DOHH2 (cell line): ENCODE results near the gene DNM1.

Experiments used
- H3F3A ChIP-seq: fragments of 200-600 bp; sonication (generic), shearing (Covaris generic); 2 replicates; pipeline ENCODE4 v1.6.0; 2016; ENCODE audit warnings: antibody characterized with exemption, mild to moderate bottlenecking; ENCODE audit not compliant: control insufficient read depth, insufficient read depth
- H3K27ac ChIP-seq: fragments of 200-600 bp; sonication (generic); 2 replicates; pipeline ENCODE4 v1.5.1; 2014; ENCODE audit warnings: low read depth, mild to moderate bottlenecking, low read length, moderate library complexity
- H3K27me3 ChIP-seq: fragments of 200-600 bp; sonication (generic); 2 replicates; pipeline ENCODE4 v1.6.1; 2014; ENCODE audit warnings: mild to moderate bottlenecking, low read length, mixed read lengths; ENCODE audit not compliant: control insufficient read depth
- H3K36me3 ChIP-seq: fragments of 200-600 bp; sonication (generic); 2 replicates; pipeline ENCODE4 v1.6.1; 2014; ENCODE audit warnings: mild to moderate bottlenecking, low read length, moderate library complexity, mixed read lengths; ENCODE audit not compliant: control insufficient read depth
- H3K4me1 ChIP-seq: fragments of 200-600 bp; sonication (generic); 2 replicates; pipeline ENCODE4 v1.6.1; 2014; ENCODE audit warnings: mild to moderate bottlenecking, low read length, mixed read lengths; ENCODE audit not compliant: control insufficient read depth
- H3K4me2 ChIP-seq: fragments of 200-600 bp; sonication (generic); 2 replicates; pipeline ENCODE4 v1.6.0; 2014; ENCODE audit warnings: mild to moderate bottlenecking, low read length, moderate library complexity
- H3K4me3 ChIP-seq: fragments of 200-600 bp; sonication (generic); 2 replicates; pipeline ENCODE4 v1.5.1; 2014; ENCODE audit warnings: mild to moderate bottlenecking, low read length, mixed read lengths
- H3K79me2 ChIP-seq: fragments of 200-600 bp; sonication (generic); 2 replicates; pipeline ENCODE4 v1.6.1; 2014; ENCODE audit warnings: mild to moderate bottlenecking, low read length, mixed read lengths; ENCODE audit not compliant: control insufficient read depth
- H3K9me2 ChIP-seq: fragments of 200-600 bp; sonication (generic); replicated peaks from 2 replicates; pipeline ENCODE4 v1.6.1; 2014; ENCODE audit warnings: mild to moderate bottlenecking, low read length, mixed read lengths; ENCODE audit not compliant: control insufficient read depth
- H3K9me3 ChIP-seq: fragments of 200-600 bp; sonication (generic); 2 replicates; pipeline ENCODE4 v1.6.1; 2014; ENCODE audit warnings: antibody characterized with exemption, low read length, mixed read lengths; ENCODE audit not compliant: control insufficient read depth, insufficient read depth
- H4K20me1 ChIP-seq: fragments of 200-600 bp; sonication (generic); 2 replicates; pipeline ENCODE4 v1.6.0; 2014; ENCODE audit warnings: low read depth, mild to moderate bottlenecking, antibody characterized with exemption, low read length, moderate library complexity; ENCODE audit not compliant: control insufficient read depth, insufficient read depth
- EZH2phosphoT487 ChIP-seq: fragments of 200-600 bp; sonication (generic); IDR thresholded peaks from 2 replicates; pipeline ENCODE4 v1.6.1; 2017; ENCODE audit warnings: borderline replicate concordance, mild to moderate bottlenecking, antibody characterized with exemption, low read length, moderate library complexity, mixed read lengths
- TF ChIP-seq, protein P1 (sequence below): fragments of 200-600 bp; sonication (generic); IDR thresholded peaks from one replicate; pipeline ENCODE4 v1.5.1; 2014; ENCODE audit warnings: antibody characterized with exemption, mild to moderate bottlenecking, low read depth, low read length; ENCODE audit not compliant: poor library complexity, severe bottlenecking

Gene DNM1

DNA sequence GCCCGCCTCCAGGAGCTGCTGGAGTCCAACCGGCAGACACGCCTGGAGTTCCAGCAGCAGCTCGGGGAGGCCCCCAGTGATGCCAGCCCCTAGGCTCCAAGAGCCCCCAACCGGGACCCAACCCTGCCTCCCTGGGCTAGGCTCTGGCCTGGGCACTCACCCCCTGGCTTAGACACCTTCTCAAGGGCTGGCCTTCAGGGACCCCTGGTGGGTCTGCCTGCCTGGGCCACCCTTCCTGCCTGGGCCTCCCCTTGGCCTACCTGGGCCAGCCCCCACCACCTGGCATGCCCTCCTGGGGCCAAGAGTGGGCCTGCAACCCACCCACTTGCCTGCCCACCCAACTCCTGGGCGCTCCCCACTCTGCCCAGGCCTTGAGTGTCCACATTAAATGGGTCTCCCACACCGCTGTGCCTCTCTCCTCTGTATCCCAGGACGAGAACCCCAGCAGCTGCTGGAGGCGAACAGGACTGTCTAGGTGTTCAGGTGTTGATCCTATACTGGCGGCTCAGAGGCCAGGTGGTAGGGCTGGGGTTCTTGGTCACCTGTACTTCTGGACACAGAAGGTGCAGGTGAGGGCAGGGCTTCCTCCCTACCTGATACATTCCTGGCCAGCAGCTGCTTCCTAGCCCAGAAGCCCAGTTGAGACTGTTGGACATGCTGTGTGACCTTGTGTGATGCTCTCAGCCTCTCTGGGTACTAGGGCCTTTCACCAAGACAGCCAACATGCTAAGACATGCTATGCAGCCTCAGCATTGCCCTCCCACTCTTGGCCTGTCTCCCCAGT lies 39.5 kb upstream of the DNM1 start:
- Histone ChIP-seq H3K4me2 (no peak overlapping the region), H3K4me1 (peaks cover 14% of the 10 kb centered on the region), H3K9me3 (no peaks in the 10 kb centered on the region), H3K4me3 (no peak overlapping the region), H3F3A (peaks cover 3% of the 10 kb centered on the region; the same call in 1 of the 2 replicates), H3K27ac (no peak overlapping the region), H3K27me3 (no peaks in the 10 kb centered on the region), H4K20me1 (no peaks in the 10 kb centered on the region), H3K9me2 (no peaks in the 10 kb centered on the region), H3K36me3 (peaks cover 49% of the 10 kb centered on the region), H3K79me2 (peaks cover 11% of the 10 kb centered on the region)
- TF ChIP-seq, protein P1, sequence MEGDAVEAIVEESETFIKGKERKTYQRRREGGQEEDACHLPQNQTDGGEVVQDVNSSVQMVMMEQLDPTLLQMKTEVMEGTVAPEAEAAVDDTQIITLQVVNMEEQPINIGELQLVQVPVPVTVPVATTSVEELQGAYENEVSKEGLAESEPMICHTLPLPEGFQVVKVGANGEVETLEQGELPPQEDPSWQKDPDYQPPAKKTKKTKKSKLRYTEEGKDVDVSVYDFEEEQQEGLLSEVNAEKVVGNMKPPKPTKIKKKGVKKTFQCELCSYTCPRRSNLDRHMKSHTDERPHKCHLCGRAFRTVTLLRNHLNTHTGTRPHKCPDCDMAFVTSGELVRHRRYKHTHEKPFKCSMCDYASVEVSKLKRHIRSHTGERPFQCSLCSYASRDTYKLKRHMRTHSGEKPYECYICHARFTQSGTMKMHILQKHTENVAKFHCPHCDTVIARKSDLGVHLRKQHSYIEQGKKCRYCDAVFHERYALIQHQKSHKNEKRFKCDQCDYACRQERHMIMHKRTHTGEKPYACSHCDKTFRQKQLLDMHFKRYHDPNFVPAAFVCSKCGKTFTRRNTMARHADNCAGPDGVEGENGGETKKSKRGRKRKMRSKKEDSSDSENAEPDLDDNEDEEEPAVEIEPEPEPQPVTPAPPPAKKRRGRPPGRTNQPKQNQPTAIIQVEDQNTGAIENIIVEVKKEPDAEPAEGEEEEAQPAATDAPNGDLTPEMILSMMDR = no peak
- no peak for TF ChIP-seq EZH2phosphoT487

GRCh38 chr9:128164307-128164885 lies 38.8 kb upstream of the DNM1 start:
- H3K9me3 ChIP-seq = no peaks in the 10 kb centered on the region
- no peaks in the 10 kb centered on the region for H3K27me3 ChIP-seq
- H4K20me1 ChIP-seq = no peaks in the 10 kb centered on the region
- H3K4me2 ChIP-seq = no peak overlapping the region
- peaks cover 3% of the 10 kb centered on the region; the same call in 1 of the 2 replicates for H3F3A ChIP-seq
- H3K27ac ChIP-seq = no peak overlapping the region
- H3K79me2 ChIP-seq = peaks cover 11% of the 10 kb centered on the region
- TF ChIP-seq EZH2phosphoT487 = no peak
- TF ChIP-seq, protein P1 = no peak
- H3K9me2 ChIP-seq = no peaks in the 10 kb centered on the region
- H3K4me1 ChIP-seq = peaks cover 10% of the 10 kb centered on the region
- no peak overlapping the region for H3K4me3 ChIP-seq
- peaks cover 54% of the 10 kb centered on the region for H3K36me3 ChIP-seq

- peaks cover under 1% of the 10 kb centered on the region; the same call in 1 of the 2 replicates for H3F3A ChIP-seq
- TF ChIP-seq, protein P1 = no peak
- TF ChIP-seq EZH2phosphoT487 = no peak
- H3K79me2 ChIP-seq = peaks cover 3% of the 10 kb centered on the region
- H3K36me3 ChIP-seq = peaks cover 60% of the 10 kb centered on the region
- no peaks in the 10 kb centered on the region for H3K9me2 ChIP-seq
- H3K27ac ChIP-seq = no peak overlapping the region
- no peaks in the 10 kb centered on the region for H3K27me3 ChIP-seq
- peaks cover 3% of the 10 kb centered on the region for H3K4me1 ChIP-seq
- H3K4me3 ChIP-seq = no peak overlapping the region
- H3K4me2 ChIP-seq = no peak overlapping the region
- no peaks in the 10 kb centered on the region for H3K9me3 ChIP-seq
- no peaks in the 10 kb centered on the region for H4K20me1 ChIP-seq
Measured at GRCh38 chr9:128166169-128166568, 37.0 kb upstream of the DNM1 start.
